G401.6 (cell line): Measurements from ENCODE around the gene ATP1B3.
"Not testable (repeated sequence)": the region's sequence is repeated elsewhere in the genome, so short reads cannot be mapped to it uniquely, and the experiment has no call there.

ENCODE experiments used
- FAIRE-seq: peaks from 2 replicates; lab custom pipeline; 2012; peaks lifted over from hg19 to GRCh38; lab: Jason Lieb, UNC

Gene ATP1B3

DNA sequence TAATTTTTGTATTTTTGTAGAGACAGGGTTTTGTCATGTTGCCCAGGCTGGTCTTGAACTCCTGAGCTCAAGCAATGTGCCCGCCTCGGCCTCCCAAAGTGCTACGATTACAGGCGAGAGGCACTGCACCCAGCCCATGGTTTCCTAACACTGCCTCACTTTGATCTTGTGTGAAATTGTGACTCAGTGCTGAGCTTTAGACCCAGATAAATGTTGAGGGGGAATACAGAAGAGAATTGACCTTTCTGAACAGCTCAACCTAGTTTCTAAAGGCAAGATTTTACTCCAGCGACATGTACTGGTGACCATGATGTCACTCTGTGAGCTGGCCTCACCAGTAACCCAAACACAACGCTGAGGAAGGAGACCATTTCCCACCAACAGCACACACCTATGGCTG, 73.5 kb downstream of the ATP1B3 start:
- no peak for FAIRE-seq

DNA sequence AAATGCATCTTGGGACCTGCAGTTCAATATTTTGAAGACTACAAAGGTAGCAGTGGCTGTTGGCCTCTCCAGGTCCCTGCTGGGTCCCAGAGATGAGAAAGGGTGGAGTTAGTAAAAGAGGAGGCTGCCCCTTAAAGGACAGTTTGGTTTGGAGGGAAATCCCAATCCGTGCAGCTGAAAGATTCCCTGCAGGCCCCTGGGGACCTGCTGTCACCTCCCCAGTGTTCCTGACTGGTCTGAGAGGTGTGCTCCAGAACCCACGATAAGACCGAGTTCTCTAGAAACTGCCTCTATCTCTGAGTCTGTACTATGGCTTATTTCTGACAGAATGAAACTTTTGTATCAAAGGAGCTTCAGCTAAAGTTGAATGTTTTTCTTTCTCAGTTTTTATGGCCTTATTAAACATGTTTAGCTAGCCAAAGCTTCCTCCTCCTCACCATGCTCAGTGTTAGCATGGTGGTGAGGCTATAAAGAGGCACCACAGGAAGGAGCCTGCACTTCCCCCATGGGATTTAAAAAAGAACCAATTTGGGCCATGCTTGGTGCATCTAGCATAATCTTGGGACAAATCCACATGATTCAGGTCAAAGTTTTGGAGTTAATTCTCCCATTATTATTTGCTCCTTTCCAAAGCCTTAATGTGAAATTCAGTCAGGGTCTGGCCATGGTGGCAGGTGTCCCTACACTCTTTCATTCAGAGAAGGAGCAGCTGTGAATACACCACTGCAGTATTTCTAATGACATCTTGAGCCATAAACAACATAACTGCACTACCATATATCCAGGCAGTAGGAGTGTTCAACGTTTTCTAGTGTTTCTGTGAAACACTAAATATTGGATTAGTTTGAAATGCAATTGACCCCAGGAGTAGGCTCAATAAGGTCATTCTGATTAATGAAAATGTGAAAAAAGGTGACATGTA, 74.4 kb downstream of the ATP1B3 start:
- no peak for FAIRE-seq

GRCh38 chr3:141952611-141953010, 76.2 kb downstream of the ATP1B3 start:
- no peak for FAIRE-seq

DNA sequence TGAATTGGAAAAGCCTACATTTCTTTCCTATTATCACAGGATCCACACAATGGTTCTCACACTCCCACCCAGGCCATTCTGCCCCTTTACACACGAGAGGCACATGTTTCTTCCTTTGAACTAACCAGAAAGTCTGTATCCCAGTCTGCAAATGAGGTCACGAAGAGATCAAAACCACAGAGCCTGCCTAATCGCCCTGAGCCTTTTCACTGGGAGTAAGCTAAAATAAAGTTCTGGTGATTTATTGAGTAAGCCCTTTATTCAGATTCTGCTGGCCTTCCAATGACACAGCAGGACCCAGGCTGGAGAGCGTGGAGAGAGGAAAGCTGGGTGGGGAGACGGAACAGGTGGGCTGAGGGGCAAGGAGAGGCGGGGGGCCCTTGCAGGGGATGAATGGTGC, 78.7 kb downstream of the ATP1B3 start:
- FAIRE-seq = no peak

DNA sequence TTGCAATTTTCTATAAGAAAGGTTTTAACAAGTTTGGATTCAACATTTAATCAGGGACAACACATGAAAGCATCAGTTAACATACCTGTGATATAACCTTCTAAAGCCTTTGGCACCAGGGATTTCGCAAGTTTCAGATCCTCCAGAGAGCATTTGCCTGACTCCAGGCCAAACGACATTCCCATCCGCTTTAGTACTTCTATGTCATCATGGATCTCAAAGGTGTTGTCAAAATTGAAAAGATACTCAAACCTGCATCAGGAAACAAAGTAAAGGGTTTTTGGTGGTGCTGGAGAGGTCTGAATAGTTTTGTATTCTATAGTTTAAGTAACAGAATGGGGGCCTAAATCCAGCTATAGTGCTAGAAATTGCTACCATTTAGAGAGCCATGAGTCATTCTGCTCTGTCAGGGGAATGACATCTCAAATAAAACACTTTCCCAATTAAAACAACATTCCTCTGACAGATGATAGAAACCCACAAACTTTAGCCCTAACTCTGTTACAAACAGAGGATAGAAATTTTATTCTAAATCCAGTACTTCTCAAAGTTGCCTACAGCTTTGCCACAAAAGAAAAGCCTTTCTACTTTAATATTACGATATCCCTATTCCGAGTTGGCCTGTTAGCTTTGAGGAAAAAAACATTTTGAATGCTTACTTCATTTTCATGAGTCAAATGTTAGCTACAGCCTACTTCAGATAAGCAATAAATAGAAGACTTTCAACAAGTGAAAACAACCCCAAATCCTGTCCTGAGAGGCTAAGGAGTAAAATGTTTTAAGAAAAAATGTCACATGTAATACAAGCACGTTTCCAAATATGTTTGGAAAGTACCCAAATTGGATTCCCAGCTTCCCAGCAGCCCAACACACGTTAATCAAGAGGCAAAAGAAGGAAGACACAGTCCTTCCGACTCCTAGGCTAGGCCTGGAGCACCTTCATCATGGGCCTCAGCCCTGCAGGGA, 83.4 kb downstream of the ATP1B3 start:
- no peak for FAIRE-seq

- FAIRE-seq = no peak
Measured at GRCh38 chr3:141960731-141961130, 84.3 kb downstream of the ATP1B3 start.

DNA sequence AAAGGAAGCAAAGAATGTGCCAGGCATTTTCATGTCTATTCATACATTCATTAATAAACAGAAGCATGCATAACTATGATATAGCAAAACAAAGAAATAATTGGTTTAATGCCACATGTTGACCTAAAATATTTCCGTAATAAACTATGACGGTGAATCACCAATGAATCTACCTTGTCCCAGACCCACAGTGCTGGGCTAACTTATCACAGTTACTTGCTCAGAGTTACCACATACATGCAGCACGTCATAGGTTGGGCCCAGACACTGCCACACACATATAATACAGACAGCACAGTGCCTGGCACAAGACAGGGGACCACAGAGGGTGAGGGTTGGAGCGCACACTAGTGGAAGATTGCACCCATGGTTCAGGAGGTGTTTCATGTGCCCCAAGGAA, 86.9 kb downstream of the ATP1B3 start:
- no peak for FAIRE-seq

DNA sequence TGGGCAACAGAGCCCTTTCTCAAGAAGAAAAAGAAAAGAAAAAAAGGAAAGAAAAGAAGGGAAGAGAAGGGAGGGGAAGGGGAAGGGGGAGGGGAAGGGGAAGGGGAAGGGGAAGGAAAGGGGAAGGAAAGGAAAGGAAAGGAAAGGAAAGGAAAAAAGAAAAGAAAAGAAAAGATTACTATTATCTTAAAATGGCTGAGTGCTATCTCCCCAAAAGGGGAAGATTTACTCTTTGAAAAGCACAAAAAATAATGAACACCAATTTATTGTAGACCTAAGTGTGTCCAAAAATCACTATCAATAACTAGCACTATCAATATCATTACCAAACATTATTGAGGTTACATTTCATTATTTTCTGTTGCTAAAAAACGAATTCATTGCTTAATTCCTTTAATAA, 89.0 kb downstream of the ATP1B3 start:
- no peak for FAIRE-seq

DNA sequence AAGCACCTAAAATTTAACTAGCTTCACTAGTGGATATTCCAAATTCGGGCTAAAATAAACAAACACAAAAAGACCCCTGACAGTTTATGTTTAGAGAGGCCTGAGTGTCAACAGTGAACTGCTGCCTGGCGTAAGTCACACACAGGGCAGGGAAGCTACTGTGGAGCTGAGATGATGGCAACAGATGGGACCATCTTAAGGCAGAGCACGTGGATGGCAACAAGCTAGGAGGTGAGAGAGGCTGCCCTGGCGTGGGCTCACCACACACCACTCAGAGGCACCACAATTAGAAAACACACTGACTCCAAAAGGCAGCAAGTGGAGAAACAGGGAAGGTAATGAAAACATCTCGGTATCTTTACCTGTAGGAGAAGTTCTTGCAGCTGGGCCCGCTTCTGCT, 93.3 kb downstream of the ATP1B3 start:
- no peak for FAIRE-seq

- no peak for FAIRE-seq
Measured at GRCh38 chr3:141971571-141971970, 95.1 kb downstream of the ATP1B3 start.

GRCh38 chr3:141972399-141972798, 96.0 kb downstream of the ATP1B3 start:
- FAIRE-seq = no peak

DNA sequence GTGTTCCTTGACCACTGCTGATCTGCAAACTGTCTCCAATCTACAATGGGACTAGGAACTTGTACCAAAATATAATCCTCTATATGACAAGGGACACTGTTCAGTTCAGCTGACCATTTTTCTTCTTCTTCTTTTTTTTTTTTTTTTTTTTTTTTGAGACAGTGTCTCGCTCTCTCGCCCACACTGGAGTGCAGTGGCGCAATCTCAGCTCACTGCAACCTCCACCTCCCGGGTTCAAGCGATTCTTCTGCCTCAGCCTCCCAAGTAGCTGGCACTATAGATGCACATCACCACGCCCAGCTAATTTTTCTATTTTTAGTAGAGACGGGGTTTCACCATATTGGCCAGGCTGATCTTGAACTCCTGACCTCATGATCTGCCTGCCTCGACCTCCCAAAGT, 98.3 kb downstream of the ATP1B3 start:
- not testable (repeated sequence) for FAIRE-seq
